ENCODE results near the gene NEK6. TPM values are rescaled to one million over a fixed set of nuclear protein-coding genes. Genes with fewer than 3 reads are reported as not detected.

NEK6 gene
- polyA plus RNA-seq, 2 donors: 1.7 to 2.3 TPM

DNA sequence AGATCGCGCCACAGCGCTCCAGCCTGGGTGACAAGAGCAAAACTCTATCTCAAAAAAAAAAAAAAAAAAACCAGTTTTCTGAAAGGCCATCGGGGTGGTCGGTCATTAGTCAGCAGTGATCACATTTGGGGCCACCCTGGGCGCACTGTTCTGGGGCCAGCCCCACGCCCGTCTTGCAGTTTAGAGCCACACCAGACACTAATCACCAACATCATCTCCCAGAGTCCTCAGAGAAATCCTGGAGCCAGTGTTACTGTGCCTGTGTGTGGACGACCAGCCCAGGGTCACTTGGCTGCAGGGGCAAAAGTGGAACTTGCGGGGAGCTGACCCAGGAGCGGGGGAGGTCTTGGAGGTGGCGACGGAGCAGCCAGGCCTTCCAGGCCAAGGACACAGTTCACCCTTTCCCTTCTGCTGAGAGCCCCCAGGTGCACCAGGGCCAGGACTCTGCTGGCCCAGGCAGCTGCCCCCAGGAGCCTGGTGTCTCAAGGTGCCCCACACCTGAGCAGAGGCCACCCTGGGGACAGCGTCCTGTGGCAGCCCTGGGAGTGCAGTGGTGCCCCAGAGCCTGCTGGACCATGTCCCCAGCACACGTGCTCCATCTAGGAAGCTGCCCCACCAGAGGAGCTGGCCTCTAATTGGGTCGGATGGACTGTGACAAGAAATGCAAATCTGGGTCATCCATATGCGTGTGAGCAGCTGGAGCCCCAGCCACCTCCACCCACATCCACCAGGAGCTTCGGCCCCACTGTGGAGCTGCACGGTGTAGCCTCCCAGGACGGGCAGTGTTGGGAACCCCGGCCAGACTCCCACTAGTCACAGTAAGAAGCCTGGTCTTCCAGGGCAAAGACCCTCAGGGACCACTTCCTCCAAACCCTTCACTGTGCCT lies 51.1 kb downstream of the NEK6 start:
- H3K27ac ChIP-seq (ENCODE audit: low read depth in 2 of 2, low read length in 1 of 2): peak overlapping the region in 1 of 2 donors; percentile 17
- H3K27me3 ChIP-seq (ENCODE audit: control insufficient read depth in 1 of 2, insufficient read depth in 2 of 2, low read length in 2 of 2): no peaks in the 10 kb centered on the region
- peaks cover 0 to 6% of the 10 kb centered on the region in 2 donors for H3K36me3 ChIP-seq (ENCODE audit: control insufficient read depth in 2 of 2, insufficient read depth in 2 of 2, low read length in 1 of 2)
- no peak overlapping the region for H3K4me3 ChIP-seq (ENCODE audit: low read depth in 1 of 2, low read length in 2 of 2)
- WGBS, 2 donors: 95 to 96% methylated on average over 21 of the region's 21 CpGs
- no peaks in the 10 kb centered on the region for H3K9me3 ChIP-seq (ENCODE audit: control insufficient read depth in 2 of 2, insufficient read depth in 1 of 2, low read depth in 1 of 2, low read length in 1 of 2)
- no peaks in the 10 kb centered on the region for H3K4me1 ChIP-seq (ENCODE audit: control insufficient read depth in 2 of 2, insufficient read depth in 2 of 2, low read length in 1 of 2)

DNA sequence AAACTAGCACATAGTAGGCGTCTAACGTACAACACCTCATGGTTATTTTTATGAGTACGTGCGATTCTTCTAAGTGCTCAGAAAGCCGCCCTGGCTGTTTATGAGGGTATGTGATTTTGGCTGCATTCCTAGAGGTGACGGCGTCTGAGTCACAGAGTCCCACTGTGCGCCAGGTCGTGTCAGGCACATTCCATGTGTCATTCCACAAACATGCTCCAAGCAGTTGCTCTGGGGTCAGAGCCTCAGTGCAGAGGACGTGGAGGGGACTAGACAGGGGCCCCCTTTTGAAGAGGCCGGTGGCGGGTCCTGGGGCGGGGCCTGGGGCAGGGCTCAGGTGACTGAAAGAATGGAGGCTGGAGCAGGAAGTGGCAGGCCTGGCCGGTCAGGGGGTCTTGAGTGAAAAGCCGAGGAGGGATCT lies 51.9 kb downstream of the NEK6 start:
- H3K27ac ChIP-seq (ENCODE audit: low read depth in 2 of 2, low read length in 1 of 2): no peak overlapping the region
- no peaks in the 10 kb centered on the region for H3K27me3 ChIP-seq (ENCODE audit: control insufficient read depth in 1 of 2, insufficient read depth in 2 of 2, low read length in 2 of 2)
- H3K36me3 ChIP-seq (ENCODE audit: control insufficient read depth in 2 of 2, insufficient read depth in 2 of 2, low read length in 1 of 2): peaks cover 0 to 6% of the 10 kb centered on the region in 2 donors
- no peak overlapping the region for H3K4me3 ChIP-seq (ENCODE audit: low read depth in 1 of 2, low read length in 2 of 2)
- WGBS, 2 donors: 76 to 77% methylated on average over 15 of the region's 15 CpGs
- H3K9me3 ChIP-seq (ENCODE audit: control insufficient read depth in 2 of 2, insufficient read depth in 1 of 2, low read depth in 1 of 2, low read length in 1 of 2): no peaks in the 10 kb centered on the region
- no peaks in the 10 kb centered on the region for H3K4me1 ChIP-seq (ENCODE audit: control insufficient read depth in 2 of 2, insufficient read depth in 2 of 2, low read length in 1 of 2)

DNA sequence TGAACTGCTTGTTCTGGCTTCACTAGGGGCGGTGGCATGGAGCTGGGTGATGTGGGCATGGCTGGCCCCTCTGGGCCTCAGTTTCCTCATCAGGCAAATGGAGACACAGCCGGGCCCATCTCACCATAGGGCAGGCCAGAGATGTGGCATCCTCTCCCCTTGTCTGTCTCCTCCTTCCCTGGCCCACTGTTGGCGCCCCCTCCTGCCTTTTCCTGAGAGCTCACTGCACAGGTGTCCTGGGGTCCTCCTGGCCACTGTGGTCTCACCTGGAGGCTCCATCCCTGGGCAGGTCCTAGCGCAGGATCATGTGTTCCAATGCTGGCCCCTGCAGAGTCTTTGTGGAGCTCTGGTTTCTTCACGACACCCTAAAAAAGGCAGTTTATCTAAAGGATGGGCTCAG lies 53.5 kb downstream of the NEK6 start:
- no peaks in the 10 kb centered on the region for H3K9me3 ChIP-seq (ENCODE audit: control insufficient read depth in 2 of 2, insufficient read depth in 1 of 2, low read depth in 1 of 2, low read length in 1 of 2)
- H3K36me3 ChIP-seq (ENCODE audit: control insufficient read depth in 2 of 2, insufficient read depth in 2 of 2, low read length in 1 of 2): peaks cover 0 to 10% of the 10 kb centered on the region in 2 donors
- H3K4me1 ChIP-seq (ENCODE audit: control insufficient read depth in 2 of 2, insufficient read depth in 2 of 2, low read length in 1 of 2): no peaks in the 10 kb centered on the region
- no peak overlapping the region for H3K27ac ChIP-seq (ENCODE audit: low read depth in 2 of 2, low read length in 1 of 2)
- H3K27me3 ChIP-seq (ENCODE audit: control insufficient read depth in 1 of 2, insufficient read depth in 2 of 2, low read length in 2 of 2): no peaks in the 10 kb centered on the region
- H3K4me3 ChIP-seq (ENCODE audit: low read depth in 1 of 2, low read length in 2 of 2): no peak overlapping the region
- WGBS, 2 donors: 94 to 96% methylated on average over 5 of the region's 5 CpGs

DNA sequence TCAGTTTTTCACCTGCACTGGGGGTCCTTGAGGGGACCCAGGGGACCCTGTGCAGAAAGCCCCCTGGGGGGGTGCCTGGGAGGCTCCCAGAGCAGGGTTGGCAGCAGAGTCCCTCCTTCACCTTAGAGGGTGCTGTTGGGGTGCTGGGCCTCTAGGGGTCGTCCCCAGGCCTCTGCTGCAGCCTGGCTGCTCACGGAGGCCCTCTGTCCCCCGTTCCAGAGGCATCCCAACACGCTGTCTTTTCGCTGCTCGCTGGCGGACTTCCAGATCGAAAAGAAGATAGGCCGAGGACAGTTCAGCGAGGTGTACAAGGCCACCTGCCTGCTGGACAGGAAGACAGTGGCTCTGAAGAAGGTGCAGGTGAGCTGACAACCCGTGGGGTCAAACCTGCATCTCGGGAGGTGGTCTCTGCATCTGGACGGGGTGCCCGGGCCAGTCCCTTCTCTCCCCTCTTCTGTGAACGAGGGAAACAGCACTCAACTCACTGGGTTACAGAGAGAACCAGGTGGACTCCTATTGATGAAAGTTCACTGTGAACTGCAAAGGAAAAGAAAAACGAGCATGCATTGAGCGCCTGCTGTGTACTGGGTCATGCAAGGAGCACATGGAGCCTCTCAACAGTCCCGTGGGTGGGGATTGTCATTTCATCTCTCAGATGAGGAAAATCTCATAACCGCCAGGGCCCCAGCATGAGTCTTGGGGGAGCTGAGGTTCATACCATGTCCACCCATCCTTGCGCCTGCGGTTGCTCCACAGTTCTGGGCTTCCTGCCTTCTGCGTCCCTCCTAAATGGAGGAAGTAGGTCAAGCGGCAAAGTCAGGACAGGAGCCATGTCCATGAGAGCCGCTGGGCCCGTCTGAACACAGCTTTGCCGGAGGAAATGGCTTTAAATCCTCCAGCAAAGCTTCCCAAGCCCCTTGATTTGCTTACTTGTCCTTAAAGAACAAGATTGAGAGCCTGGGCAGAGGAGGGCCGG lies 54.8 kb downstream of the NEK6 start:
- Histone ChIP-seq H3K9me3 (ENCODE audit: control insufficient read depth in 2 of 2, insufficient read depth in 1 of 2, low read depth in 1 of 2, low read length in 1 of 2) (no peaks in the 10 kb centered on the region), H3K27ac (ENCODE audit: low read depth in 2 of 2, low read length in 1 of 2) (no peak overlapping the region), H3K4me1 (ENCODE audit: control insufficient read depth in 2 of 2, insufficient read depth in 2 of 2, low read length in 1 of 2) (no peaks in the 10 kb centered on the region), H3K27me3 (ENCODE audit: control insufficient read depth in 1 of 2, insufficient read depth in 2 of 2, low read length in 2 of 2) (no peaks in the 10 kb centered on the region), H3K36me3 (ENCODE audit: control insufficient read depth in 2 of 2, insufficient read depth in 2 of 2, low read length in 1 of 2) (peaks cover 0 to 6% of the 10 kb centered on the region in 2 donors), H3K4me3 (ENCODE audit: low read depth in 1 of 2, low read length in 2 of 2) (no peak overlapping the region)
- 88% methylated on average over 27 of the region's 27 CpGs for WGBS, 2 donors

DNA sequence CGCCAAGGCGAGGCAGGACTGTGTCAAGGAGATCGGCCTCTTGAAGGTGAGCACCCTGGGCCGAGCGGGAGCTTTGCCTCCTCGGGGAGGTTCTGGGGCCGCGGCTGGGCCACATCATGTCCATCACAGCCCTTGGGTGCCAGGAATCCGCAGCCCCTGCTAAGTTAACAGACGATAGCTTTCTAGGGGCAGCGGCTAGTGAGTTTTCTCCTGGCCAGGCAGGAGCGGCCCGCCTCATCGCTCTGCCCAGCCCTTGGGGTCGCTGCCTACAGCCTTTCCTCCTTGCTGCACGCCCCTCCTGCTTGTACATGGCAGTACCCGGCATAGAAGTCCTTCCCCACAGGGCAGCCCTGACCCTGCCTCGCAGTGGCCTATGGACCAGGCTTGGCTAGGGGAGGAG lies 56.2 kb downstream of the NEK6 start:
- Histone ChIP-seq H3K4me1 (ENCODE audit: control insufficient read depth in 2 of 2, insufficient read depth in 2 of 2, low read length in 1 of 2) (no peaks in the 10 kb centered on the region), H3K27ac (ENCODE audit: low read depth in 2 of 2, low read length in 1 of 2) (no peak overlapping the region), H3K27me3 (ENCODE audit: control insufficient read depth in 1 of 2, insufficient read depth in 2 of 2, low read length in 2 of 2) (no peaks in the 10 kb centered on the region), H3K36me3 (ENCODE audit: control insufficient read depth in 2 of 2, insufficient read depth in 2 of 2, low read length in 1 of 2) (peaks cover 0 to 4% of the 10 kb centered on the region in 2 donors), H3K9me3 (ENCODE audit: control insufficient read depth in 2 of 2, insufficient read depth in 1 of 2, low read depth in 1 of 2, low read length in 1 of 2) (no peaks in the 10 kb centered on the region), H3K4me3 (ENCODE audit: low read depth in 1 of 2, low read length in 2 of 2) (no peak overlapping the region)
- 94 to 97% methylated on average over 18 of the region's 18 CpGs for WGBS, 2 donors

DNA sequence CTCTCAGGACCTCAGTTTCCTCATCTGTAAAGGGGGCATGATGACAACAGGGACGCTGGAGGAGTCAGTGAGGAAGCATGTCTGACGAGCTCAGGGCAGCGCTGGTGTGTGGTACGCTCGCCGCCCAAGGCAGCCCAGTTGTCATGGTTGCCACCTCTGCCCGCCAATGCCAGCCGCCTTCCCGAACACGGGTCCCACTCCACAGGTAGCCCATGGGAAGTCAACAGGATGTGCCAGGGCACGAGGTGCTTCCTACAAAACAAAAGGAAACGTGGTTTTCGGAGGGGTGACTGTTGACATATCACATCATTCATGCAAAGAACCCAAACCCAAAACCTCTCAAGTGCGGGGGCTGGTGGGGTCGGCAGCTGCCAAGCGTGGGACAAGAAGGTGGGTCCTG lies 58.1 kb downstream of the NEK6 start:
- Histone ChIP-seq H3K36me3 (ENCODE audit: control insufficient read depth in 2 of 2, insufficient read depth in 2 of 2, low read length in 1 of 2) (peaks cover 0 to 4% of the 10 kb centered on the region in 2 donors), H3K27me3 (ENCODE audit: control insufficient read depth in 1 of 2, insufficient read depth in 2 of 2, low read length in 2 of 2) (no peaks in the 10 kb centered on the region), H3K4me3 (ENCODE audit: low read depth in 1 of 2, low read length in 2 of 2) (no peak overlapping the region), H3K9me3 (ENCODE audit: control insufficient read depth in 2 of 2, insufficient read depth in 1 of 2, low read depth in 1 of 2, low read length in 1 of 2) (no peaks in the 10 kb centered on the region), H3K27ac (ENCODE audit: low read depth in 2 of 2, low read length in 1 of 2) (no peak overlapping the region), H3K4me1 (ENCODE audit: control insufficient read depth in 2 of 2, insufficient read depth in 2 of 2, low read length in 1 of 2) (peaks cover 0 to 3% of the 10 kb centered on the region in 2 donors)
- 83 to 84% methylated on average over 13 to 16 of the region's 16 CpGs for WGBS, 2 donors

DNA sequence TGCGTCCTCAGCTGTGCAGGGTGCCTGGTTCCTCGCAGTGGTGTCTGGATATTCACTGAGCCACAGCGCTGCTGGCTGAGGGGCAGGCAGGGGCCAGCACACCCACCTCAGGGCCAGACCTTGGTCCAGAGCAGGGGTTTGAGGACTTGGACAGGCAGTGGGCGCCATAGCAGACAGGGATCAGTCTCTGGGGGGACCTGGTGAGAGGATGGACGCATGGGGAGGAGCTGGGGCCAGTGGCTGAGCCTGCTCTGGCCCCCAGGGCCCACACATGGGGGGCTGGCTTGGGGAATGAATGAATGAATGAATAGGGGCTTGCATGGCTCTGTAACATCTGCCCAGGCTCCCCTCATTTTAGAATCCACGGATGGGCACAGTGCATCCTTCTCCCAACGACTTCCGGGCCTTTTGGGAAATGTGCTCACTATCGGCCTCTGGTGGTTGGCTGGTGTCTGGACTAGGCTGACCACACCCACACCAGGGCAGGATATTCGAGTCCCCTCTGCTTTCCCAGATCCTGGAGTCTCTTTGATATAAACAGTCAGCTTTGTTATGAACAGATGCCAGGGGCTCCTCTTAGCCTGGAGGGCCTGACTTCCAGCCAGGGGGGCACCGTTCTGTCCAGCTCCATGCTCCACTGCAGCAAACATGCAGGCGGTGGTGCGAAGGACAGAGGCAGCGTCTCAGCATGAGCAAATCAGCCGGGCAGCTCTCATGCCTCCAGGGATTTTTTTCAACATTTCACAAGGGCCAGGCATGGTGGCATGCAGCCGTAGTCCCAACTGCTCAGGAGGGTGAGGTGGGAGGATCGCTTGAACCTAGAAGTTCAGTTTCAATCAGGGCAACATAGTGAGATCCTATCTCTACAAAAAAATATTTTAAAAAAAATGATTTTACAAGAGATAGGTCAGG lies 62.6 kb downstream of the NEK6 start:
- WGBS, 2 donors: 58 to 62% methylated on average over 17 of the region's 17 CpGs
- H3K36me3 ChIP-seq (ENCODE audit: control insufficient read depth in 2 of 2, insufficient read depth in 2 of 2, low read length in 1 of 2): peaks cover 0 to 7% of the 10 kb centered on the region in 2 donors
- H3K4me1 ChIP-seq (ENCODE audit: control insufficient read depth in 2 of 2, insufficient read depth in 2 of 2, low read length in 1 of 2): peaks cover 0 to 3% of the 10 kb centered on the region in 2 donors
- no peaks in the 10 kb centered on the region for H3K27me3 ChIP-seq (ENCODE audit: control insufficient read depth in 1 of 2, insufficient read depth in 2 of 2, low read length in 2 of 2)
- H3K9me3 ChIP-seq (ENCODE audit: control insufficient read depth in 2 of 2, insufficient read depth in 1 of 2, low read depth in 1 of 2, low read length in 1 of 2): no peaks in the 10 kb centered on the region
- no peak overlapping the region for H3K4me3 ChIP-seq (ENCODE audit: low read depth in 1 of 2, low read length in 2 of 2)
- H3K27ac ChIP-seq (ENCODE audit: low read depth in 2 of 2, low read length in 1 of 2): no peak overlapping the region

DNA sequence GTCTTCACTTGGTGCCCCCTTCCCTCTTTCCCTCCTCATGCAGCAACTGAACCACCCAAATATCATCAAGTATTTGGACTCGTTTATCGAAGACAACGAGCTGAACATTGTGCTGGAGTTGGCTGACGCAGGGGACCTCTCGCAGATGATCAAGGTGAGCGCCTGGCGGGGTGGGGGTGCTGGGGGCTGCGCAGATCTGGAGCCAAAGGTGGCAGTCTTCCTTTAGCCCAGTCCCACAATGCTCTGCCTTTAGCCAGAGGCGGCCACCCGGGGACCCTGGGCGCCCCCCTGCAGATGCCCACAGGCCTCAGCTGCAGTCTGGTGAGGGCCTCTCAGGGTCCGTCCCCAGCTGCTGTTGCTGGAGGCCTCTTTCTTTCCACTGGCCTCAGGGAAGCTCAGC lies 63.7 kb downstream of the NEK6 start:
- WGBS, 2 donors: 91 to 93% methylated on average over 12 of the region's 12 CpGs
- Histone ChIP-seq H3K9me3 (ENCODE audit: control insufficient read depth in 2 of 2, insufficient read depth in 1 of 2, low read depth in 1 of 2, low read length in 1 of 2) (no peaks in the 10 kb centered on the region), H3K4me3 (ENCODE audit: low read depth in 1 of 2, low read length in 2 of 2) (no peak overlapping the region), H3K36me3 (ENCODE audit: control insufficient read depth in 2 of 2, insufficient read depth in 2 of 2, low read length in 1 of 2) (peaks cover 0 to 3% of the 10 kb centered on the region in 2 donors), H3K4me1 (ENCODE audit: control insufficient read depth in 2 of 2, insufficient read depth in 2 of 2, low read length in 1 of 2) (peaks cover 0 to 3% of the 10 kb centered on the region in 2 donors), H3K27ac (ENCODE audit: low read depth in 2 of 2, low read length in 1 of 2) (no peak overlapping the region), H3K27me3 (ENCODE audit: control insufficient read depth in 1 of 2, insufficient read depth in 2 of 2, low read length in 2 of 2) (no peaks in the 10 kb centered on the region)

DNA sequence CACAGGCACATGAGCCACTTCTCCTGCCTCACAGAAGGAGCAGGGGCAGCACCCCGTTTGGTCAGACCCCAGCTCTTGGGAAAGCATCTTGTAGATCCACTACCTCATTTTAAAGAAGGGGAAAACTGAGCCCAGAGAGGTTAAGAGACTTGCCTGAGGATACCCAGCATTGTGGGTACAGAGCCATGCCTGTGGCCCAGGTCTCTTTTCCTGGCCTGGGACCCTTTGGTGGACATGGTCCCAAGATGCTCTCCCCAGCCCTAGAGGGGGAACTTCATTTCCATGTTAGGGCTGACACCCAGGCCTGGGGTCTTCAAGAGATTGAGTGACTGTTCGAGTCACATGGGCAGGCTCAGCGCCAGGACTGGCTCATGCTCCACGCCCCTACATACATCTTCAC lies 64.2 kb downstream of the NEK6 start:
- 66 to 71% methylated on average over 4 of the region's 4 CpGs for WGBS, 2 donors
- H3K27ac ChIP-seq (ENCODE audit: low read depth in 2 of 2, low read length in 1 of 2): no peak overlapping the region
- no peak overlapping the region for H3K4me3 ChIP-seq (ENCODE audit: low read depth in 1 of 2, low read length in 2 of 2)
- H3K4me1 ChIP-seq (ENCODE audit: control insufficient read depth in 2 of 2, insufficient read depth in 2 of 2, low read length in 1 of 2): peaks cover 0 to 3% of the 10 kb centered on the region in 2 donors
- no peaks in the 10 kb centered on the region for H3K27me3 ChIP-seq (ENCODE audit: control insufficient read depth in 1 of 2, insufficient read depth in 2 of 2, low read length in 2 of 2)
- no peaks in the 10 kb centered on the region for H3K9me3 ChIP-seq (ENCODE audit: control insufficient read depth in 2 of 2, insufficient read depth in 1 of 2, low read depth in 1 of 2, low read length in 1 of 2)
- H3K36me3 ChIP-seq (ENCODE audit: control insufficient read depth in 2 of 2, insufficient read depth in 2 of 2, low read length in 1 of 2): peaks cover 0 to 3% of the 10 kb centered on the region in 2 donors

Measured in esophagus (tissue), 2 donors.